Mucosa of rectum (tissue), 2 donors: ENCODE results near the gene VASN.

Experiments used
- H3K27ac ChIP-seq, 2 donors: one replicate each; pipeline ENCODE4 v1.7.0; 2013; ENCODE audit warnings: inconsistent platforms in 2 of 2, low read depth in 2 of 2, low read length in 2 of 2
- H3K27me3 ChIP-seq, 2 donors: one replicate each; pipeline ENCODE4 v1.7.0; 2013; ENCODE audit warnings: low read length in 2 of 2; ENCODE audit not compliant: control insufficient read depth in 2 of 2, insufficient read depth in 2 of 2
- H3K36me3 ChIP-seq, 2 donors: one replicate each; pipeline ENCODE4 v1.7.0; 2013; ENCODE audit warnings: low read length in 2 of 2; ENCODE audit not compliant: control insufficient read depth in 2 of 2, insufficient read depth in 2 of 2
- H3K4me1 ChIP-seq, 2 donors: one replicate each; pipeline ENCODE4 v1.7.0; 2013; ENCODE audit warnings: low read length in 2 of 2, mild to moderate bottlenecking in 1 of 2; ENCODE audit not compliant: control insufficient read depth in 2 of 2, insufficient read depth in 2 of 2
- H3K4me3 ChIP-seq, 2 donors: one replicate each; pipeline ENCODE4 v1.7.0; 2013; ENCODE audit warnings: low read length in 2 of 2
- H3K9ac ChIP-seq, 2 donors: one replicate each; pipeline ENCODE4 v1.7.0; 2013; ENCODE audit warnings: low read length in 2 of 2, low read depth in 1 of 2, mild to moderate bottlenecking in 1 of 2
- H3K9me3 ChIP-seq, 2 donors: one replicate each; pipeline ENCODE4 v1.7.0; 2013; ENCODE audit warnings: low read length in 2 of 2; ENCODE audit not compliant: control insufficient read depth in 2 of 2
- donor health status: healthy.
- donor health status: Normal muscosa, but diverticular disease.

The VASN gene

GRCh38 chr16:4385789-4386450 lies 14.3 kb downstream of the VASN start:
- Histone ChIP-seq H3K27me3 (no peaks in the 10 kb centered on the region), H3K4me3 (no peak overlapping the region), H3K27ac (no peak overlapping the region), H3K4me1 (no peaks in the 10 kb centered on the region), H3K9me3 (no peaks in the 10 kb centered on the region), H3K9ac (no peak overlapping the region), H3K36me3 (peaks cover 25 to 28% of the 10 kb centered on the region in 2 donors)

GRCh38 chr16:4386451-4386805 lies 14.8 kb downstream of the VASN start:
- H3K9me3 ChIP-seq, result no peaks in the 10 kb centered on the region
- no peaks in the 10 kb centered on the region for H3K4me1 ChIP-seq
- no peak overlapping the region for H3K27ac ChIP-seq
- H3K27me3 ChIP-seq, result no peaks in the 10 kb centered on the region
- H3K4me3 ChIP-seq, result no peak overlapping the region
- H3K36me3 ChIP-seq, result peaks cover 25% of the 10 kb centered on the region in 2 donors
- H3K9ac ChIP-seq, result no peak overlapping the region

- no peaks in the 10 kb centered on the region for H3K4me1 ChIP-seq
- no peak overlapping the region for H3K4me3 ChIP-seq
- no peak overlapping the region for H3K27ac ChIP-seq
- H3K36me3 ChIP-seq, result peaks cover 24 to 25% of the 10 kb centered on the region in 2 donors
- H3K9ac ChIP-seq, result no peak overlapping the region
- H3K9me3 ChIP-seq, result no peaks in the 10 kb centered on the region
- H3K27me3 ChIP-seq, result no peaks in the 10 kb centered on the region
Measured at GRCh38 chr16:4386951-4387565, 15.4 kb downstream of the VASN start.

- Histone ChIP-seq H3K9me3 (no peaks in the 10 kb centered on the region), H3K4me1 (no peaks in the 10 kb centered on the region)
Measured at GRCh38 chr16:4387781-4388180, 16.1 kb downstream of the VASN start.

GRCh38 chr16:4388271-4389021 lies 16.8 kb downstream of the VASN start:
- Histone ChIP-seq H3K27me3 (no peaks in the 10 kb centered on the region), H3K9me3 (no peaks in the 10 kb centered on the region), H3K9ac (no peak overlapping the region), H3K4me3 (no peak overlapping the region), H3K4me1 (no peaks in the 10 kb centered on the region), H3K36me3 (peaks cover 21 to 26% of the 10 kb centered on the region in 2 donors), H3K27ac (no peak overlapping the region)

More at GRCh38 chr16:4387781-4388180, 16.1 kb downstream of the VASN start:
- peaks cover 21 to 25% of the 10 kb centered on the region in 2 donors for H3K36me3 ChIP-seq
- no peak overlapping the region for H3K4me3 ChIP-seq
- H3K9ac ChIP-seq, result no peak overlapping the region
- no peaks in the 10 kb centered on the region for H3K27me3 ChIP-seq
- H3K27ac ChIP-seq, result no peak overlapping the region

- no peaks in the 10 kb centered on the region for H3K4me1 ChIP-seq
- H3K36me3 ChIP-seq, result peaks cover 18 to 24% of the 10 kb centered on the region in 2 donors
- no peaks in the 10 kb centered on the region for H3K27me3 ChIP-seq
- no peak overlapping the region for H3K27ac ChIP-seq
- no peak overlapping the region for H3K9ac ChIP-seq
- H3K4me3 ChIP-seq, result no peak overlapping the region
- H3K9me3 ChIP-seq, result no peaks in the 10 kb centered on the region
Measured at GRCh38 chr16:4389051-4389955, 17.7 kb downstream of the VASN start.

GRCh38 chr16:4390266-4391260 lies 18.9 kb downstream of the VASN start:
- no peak overlapping the region for H3K4me3 ChIP-seq
- H3K9ac ChIP-seq, result no peak overlapping the region
- H3K36me3 ChIP-seq, result peaks cover 20 to 29% of the 10 kb centered on the region in 2 donors
- H3K9me3 ChIP-seq, result no peaks in the 10 kb centered on the region
- H3K27me3 ChIP-seq, result no peaks in the 10 kb centered on the region
- no peak overlapping the region for H3K27ac ChIP-seq
- no peaks in the 10 kb centered on the region for H3K4me1 ChIP-seq

GRCh38 chr16:4391631-4392381 lies 20.2 kb downstream of the VASN start:
- peaks cover 18 to 27% of the 10 kb centered on the region in 2 donors for H3K36me3 ChIP-seq
- H3K4me3 ChIP-seq, result no peak overlapping the region
- H3K9ac ChIP-seq, result no peak overlapping the region
- H3K9me3 ChIP-seq, result no peaks in the 10 kb centered on the region
- H3K27ac ChIP-seq, result no peak overlapping the region
- H3K4me1 ChIP-seq, result no peaks in the 10 kb centered on the region
- H3K27me3 ChIP-seq, result no peaks in the 10 kb centered on the region
